Esophagus (tissue), 2 donors: Measurements from ENCODE around the gene SELENOO. TPM values are rescaled to one million over a fixed set of nuclear protein-coding genes. Genes with fewer than 3 reads are reported as not detected.
A peak's percentile ranks its signal among the peaks of the same experiment; 100 is the strongest.
"Not testable (repeated sequence)": the region's sequence is repeated elsewhere in the genome, so short reads cannot be mapped to it uniquely, and the experiment has no call there.

Experiments
- H3K27ac ChIP-seq, 2 donors: one replicate each; pipeline ENCODE4 v1.5.1; 2013; ENCODE audit warnings: low read depth in 2 of 2, mild to moderate bottlenecking in 2 of 2, inconsistent platforms in 1 of 2, low read length in 1 of 2, moderate library complexity in 1 of 2
- H3K27me3 ChIP-seq, 2 donors: one replicate each; pipeline ENCODE4 v1.6.1; 2013; ENCODE audit warnings: low read length in 2 of 2, control low read depth in 1 of 2, mild to moderate bottlenecking in 1 of 2; ENCODE audit not compliant: insufficient read depth in 2 of 2, control insufficient read depth in 1 of 2
- H3K36me3 ChIP-seq, 2 donors: one replicate each; pipeline ENCODE4 v1.6.1; 2013; ENCODE audit warnings: low read length in 1 of 2; ENCODE audit not compliant: control insufficient read depth in 2 of 2, insufficient read depth in 2 of 2
- H3K4me1 ChIP-seq, 2 donors: one replicate each; pipeline ENCODE4 v1.6.1; 2013; ENCODE audit warnings: low read length in 1 of 2; ENCODE audit not compliant: control insufficient read depth in 2 of 2, insufficient read depth in 2 of 2
- H3K4me3 ChIP-seq, 2 donors: one replicate each; pipeline ENCODE4 v1.5.1; 2013; ENCODE audit warnings: low read length in 2 of 2, mild to moderate bottlenecking in 2 of 2, low read depth in 1 of 2, moderate library complexity in 1 of 2
- H3K9me3 ChIP-seq, 2 donors: one replicate each; pipeline ENCODE4 v1.6.1; 2013; ENCODE audit warnings: mild to moderate bottlenecking in 2 of 2, low read depth in 1 of 2, low read length in 1 of 2, moderate library complexity in 1 of 2; ENCODE audit not compliant: control insufficient read depth in 2 of 2, insufficient read depth in 1 of 2
- WGBS, 2 donors: extraction: QIAGEN DNeasy Blood & Tissue Kit; methylation state at CpG; one replicate each; pipeline ENCODE4 v1.1.7; 2013; 5-methylcytosine and 5-hydroxymethylcytosine counted together
- polyA plus RNA-seq, 2 donors: library from polyadenylated mRNA; stranded (reverse); fragments of 200-250 nt; gene quantifications; one replicate each; pipeline ENCODE4 v1.2.3, GENCODE V29; 2013
- donor health status: healthy with polysubstance abuse.
- donor health status: Bipolar disorder and iron deficiency.

The SELENOO gene
- polyA plus RNA-seq, 2 donors = 23.0 to 35.9 TPM

GRCh38 chr22:50165436-50166123, 35.2 kb upstream of the SELENOO start:
- 94% methylated on average over 28 of the region's 28 CpGs for WGBS, 2 donors
- Histone ChIP-seq H3K9me3 (peaks cover 0 to 2% of the 10 kb centered on the region in 2 donors), H3K4me3 (no peak overlapping the region), H3K27ac (no peak overlapping the region), H3K27me3 (no peaks in the 10 kb centered on the region), H3K4me1 (no peaks in the 10 kb centered on the region), H3K36me3 (no peaks in the 10 kb centered on the region)

GRCh38 chr22:50167689-50168489, 32.9 kb upstream of the SELENOO start:
- Histone ChIP-seq H3K4me1 (peaks cover 0 to 2% of the 10 kb centered on the region in 2 donors), H3K9me3 (no peaks in the 10 kb centered on the region), H3K4me3 (no peak overlapping the region), H3K36me3 (no peaks in the 10 kb centered on the region), H3K27me3 (no peaks in the 10 kb centered on the region), H3K27ac (no peak overlapping the region)
- 50 to 66% methylated on average over 11 of the region's 11 CpGs for WGBS, 2 donors

- not testable (repeated sequence) for H3K27me3 ChIP-seq, H3K9me3 ChIP-seq, H3K27ac ChIP-seq, H3K36me3 ChIP-seq, H3K4me1 ChIP-seq, H3K4me3 ChIP-seq
- WGBS, 2 donors = 71 to 81% methylated on average over 5 of the region's 5 CpGs
Measured at GRCh38 chr22:50168490-50169180, 32.2 kb upstream of the SELENOO start.

- 18 to 19% methylated on average over 31 to 36 of the region's 36 CpGs for WGBS, 2 donors
- H3K9me3 ChIP-seq = no peaks in the 10 kb centered on the region
- no peaks in the 10 kb centered on the region for H3K27me3 ChIP-seq
- H3K27ac ChIP-seq = no peak overlapping the region
- no peaks in the 10 kb centered on the region for H3K36me3 ChIP-seq
- H3K4me1 ChIP-seq = peaks cover 0 to 2% of the 10 kb centered on the region in 2 donors
- H3K4me3 ChIP-seq = peak overlapping the region in 1 of 2 donors; percentile 61
Measured at GRCh38 chr22:50169181-50169759, 31.5 kb upstream of the SELENOO start.

- Histone ChIP-seq H3K4me3 (peak overlapping the region; percentile 41 to 61), H3K9me3 (no peaks in the 10 kb centered on the region), H3K36me3 (no peaks in the 10 kb centered on the region), H3K27ac (no peak overlapping the region), H3K4me1 (peaks cover 0 to 2% of the 10 kb centered on the region in 2 donors), H3K27me3 (no peaks in the 10 kb centered on the region)
- WGBS, 2 donors = 0 to 1% methylated on average over 54 to 70 of the region's 70 CpGs
Measured at GRCh38 chr22:50169774-50170341, 31.0 kb upstream of the SELENOO start.

- Histone ChIP-seq H3K27ac (no peak within 1 kb of the TSS), H3K4me1 (peaks cover 0 to 2% of the 10 kb centered on the region in 2 donors), H3K4me3 (peak within 1 kb of the TSS; percentile 45 to 61), H3K27me3 (no peaks in the 10 kb centered on the region), H3K9me3 (no peaks in the 10 kb centered on the region), H3K36me3 (no peaks in the 10 kb centered on the region)
- WGBS, 2 donors = 11 to 20% methylated on average over 45 to 105 of the region's 105 CpGs
Measured at GRCh38 chr22:50170453-50171318, 30.1 kb upstream of the SELENOO start, which contains the start of gene PANX2. TSS of gene PANX2 (plus strand) at chr22:50170731. CDS start at chr22:50170731, 0 bp downstream.

- Histone ChIP-seq H3K4me3 (peak overlapping the region in 1 of 2 donors; percentile 61), H3K27me3 (no peaks in the 10 kb centered on the region), H3K36me3 (no peaks in the 10 kb centered on the region), H3K27ac (no peak overlapping the region), H3K4me1 (peaks cover 0 to 2% of the 10 kb centered on the region in 2 donors), H3K9me3 (no peaks in the 10 kb centered on the region)
- 66 to 71% methylated on average over 14 to 15 of the region's 15 CpGs for WGBS, 2 donors
Measured at GRCh38 chr22:50171319-50171964, 29.4 kb upstream of the SELENOO start.

GRCh38 chr22:50171965-50172421, 28.8 kb upstream of the SELENOO start:
- WGBS, 2 donors = 49 to 62% methylated on average over 13 of the region's 13 CpGs
- no peaks in the 10 kb centered on the region for H3K27me3 ChIP-seq

More at GRCh38 chr22:50171965-50172421, 28.8 kb upstream of the SELENOO start:
- Histone ChIP-seq H3K36me3 (no peaks in the 10 kb centered on the region), H3K4me3 (no peak overlapping the region), H3K27ac (no peak overlapping the region), H3K9me3 (no peaks in the 10 kb centered on the region), H3K4me1 (peaks cover 0 to 2% of the 10 kb centered on the region in 2 donors)
